ENCODE measurements around the gene ATRAID. TPM values are rescaled to one million over a fixed set of nuclear protein-coding genes. Genes with fewer than 3 reads are reported as not detected.

Gene ATRAID
- total RNA-seq, 1 donor from 2014 or later: 172 TPM

GRCh38 chr2:27177441-27178351, 34.1 kb upstream of the ATRAID start:
- H3K4me3 ChIP-seq (ENCODE audit: low read length in 3 of 3): no peak overlapping the region
- no peaks in the 10 kb centered on the region for H3K36me3 ChIP-seq (ENCODE audit: control insufficient read depth in 3 of 3, insufficient read depth in 3 of 3, low read length in 3 of 3)
- no peak overlapping the region for H3K27ac ChIP-seq (ENCODE audit: low read depth, low read length)

GRCh38 chr2:27178469-27178868, 33.4 kb upstream of the ATRAID start:
- Histone ChIP-seq H3K4me1 (ENCODE audit: control insufficient read depth in 3 of 3, insufficient read depth in 3 of 3, low read length in 3 of 3) (peaks cover 0 to 2% (median 0%) of the 10 kb centered on the region in 3 donors), H3K4me3 (ENCODE audit: low read length in 3 of 3) (no peak overlapping the region), H3K27me3 (ENCODE audit: control insufficient read depth in 3 of 3, insufficient read depth in 3 of 3, low read length in 3 of 3) (no peaks in the 10 kb centered on the region), H3K27ac (ENCODE audit: low read depth, low read length) (no peak overlapping the region), H3K9me3 (ENCODE audit: control insufficient read depth in 3 of 3, low read length in 3 of 3) (no peaks in the 10 kb centered on the region), H3K9ac (ENCODE audit: low read depth in 1 of 3, low read length in 3 of 3) (no peak overlapping the region), H3K36me3 (ENCODE audit: control insufficient read depth in 3 of 3, insufficient read depth in 3 of 3, low read length in 3 of 3) (no peaks in the 10 kb centered on the region)

More at GRCh38 chr2:27177441-27178351, 34.1 kb upstream of the ATRAID start:
- no peaks in the 10 kb centered on the region for H3K9me3 ChIP-seq (ENCODE audit: control insufficient read depth in 3 of 3, low read length in 3 of 3)
- no peaks in the 10 kb centered on the region for H3K4me1 ChIP-seq (ENCODE audit: control insufficient read depth in 3 of 3, insufficient read depth in 3 of 3, low read length in 3 of 3)
- no peak overlapping the region for H3K9ac ChIP-seq (ENCODE audit: low read depth in 1 of 3, low read length in 3 of 3)
- no peaks in the 10 kb centered on the region for H3K27me3 ChIP-seq (ENCODE audit: control insufficient read depth in 3 of 3, insufficient read depth in 3 of 3, low read length in 3 of 3)

- Histone ChIP-seq H3K27me3 (ENCODE audit: control insufficient read depth in 3 of 3, insufficient read depth in 3 of 3, low read length in 3 of 3) (no peaks in the 10 kb centered on the region), H3K4me1 (ENCODE audit: control insufficient read depth in 3 of 3, insufficient read depth in 3 of 3, low read length in 3 of 3) (peaks cover 0 to 12% (median 8%) of the 10 kb centered on the region in 3 donors), H3K9me3 (ENCODE audit: control insufficient read depth in 3 of 3, low read length in 3 of 3) (no peaks in the 10 kb centered on the region), H3K4me3 (ENCODE audit: low read length in 3 of 3) (no peak overlapping the region), H3K9ac (ENCODE audit: low read depth in 1 of 3, low read length in 3 of 3) (no peak overlapping the region), H3K27ac (ENCODE audit: low read depth, low read length) (no peak overlapping the region), H3K36me3 (ENCODE audit: control insufficient read depth in 3 of 3, insufficient read depth in 3 of 3, low read length in 3 of 3) (no peaks in the 10 kb centered on the region)
These were observed 32.4 kb upstream of the ATRAID start for GRCh38 chr2:27179344-27180000.

GRCh38 chr2:27182346-27182745, 29.5 kb upstream of the ATRAID start:
- H3K4me3 ChIP-seq (ENCODE audit: low read length in 3 of 3): no peak overlapping the region
- no peaks in the 10 kb centered on the region for H3K9me3 ChIP-seq (ENCODE audit: control insufficient read depth in 3 of 3, low read length in 3 of 3)
- no peaks in the 10 kb centered on the region for H3K36me3 ChIP-seq (ENCODE audit: control insufficient read depth in 3 of 3, insufficient read depth in 3 of 3, low read length in 3 of 3)
- H3K27ac ChIP-seq (ENCODE audit: low read depth, low read length): no peak overlapping the region
- no peak overlapping the region for H3K9ac ChIP-seq (ENCODE audit: low read depth in 1 of 3, low read length in 3 of 3)
- H3K4me1 ChIP-seq (ENCODE audit: control insufficient read depth in 3 of 3, insufficient read depth in 3 of 3, low read length in 3 of 3): peaks cover 17 to 26% (median 26%) of the 10 kb centered on the region in 3 donors
- H3K27me3 ChIP-seq (ENCODE audit: control insufficient read depth in 3 of 3, insufficient read depth in 3 of 3, low read length in 3 of 3): no peaks in the 10 kb centered on the region

GRCh38 chr2:27184115-27184514, 27.7 kb upstream of the ATRAID start:
- no peaks in the 10 kb centered on the region for H3K9me3 ChIP-seq (ENCODE audit: control insufficient read depth in 3 of 3, low read length in 3 of 3)
- no peaks in the 10 kb centered on the region for H3K27me3 ChIP-seq (ENCODE audit: control insufficient read depth in 3 of 3, insufficient read depth in 3 of 3, low read length in 3 of 3)
- peaks cover 17 to 26% (median 26%) of the 10 kb centered on the region in 3 donors for H3K4me1 ChIP-seq (ENCODE audit: control insufficient read depth in 3 of 3, insufficient read depth in 3 of 3, low read length in 3 of 3)
- H3K27ac ChIP-seq (ENCODE audit: low read depth, low read length): peak overlapping the region; percentile 16
- H3K36me3 ChIP-seq (ENCODE audit: control insufficient read depth in 3 of 3, insufficient read depth in 3 of 3, low read length in 3 of 3): no peaks in the 10 kb centered on the region
- no peak overlapping the region for H3K9ac ChIP-seq (ENCODE audit: low read depth in 1 of 3, low read length in 3 of 3)
- H3K4me3 ChIP-seq (ENCODE audit: low read length in 3 of 3): no peak overlapping the region

GRCh38 chr2:27185331-27186026, 26.4 kb upstream of the ATRAID start:
- Histone ChIP-seq H3K4me3 (ENCODE audit: low read length in 3 of 3) (no peak overlapping the region), H3K27me3 (ENCODE audit: control insufficient read depth in 3 of 3, insufficient read depth in 3 of 3, low read length in 3 of 3) (no peaks in the 10 kb centered on the region), H3K9me3 (ENCODE audit: control insufficient read depth in 3 of 3, low read length in 3 of 3) (no peaks in the 10 kb centered on the region), H3K4me1 (ENCODE audit: control insufficient read depth in 3 of 3, insufficient read depth in 3 of 3, low read length in 3 of 3) (peaks cover 17 to 26% (median 26%) of the 10 kb centered on the region in 3 donors), H3K36me3 (ENCODE audit: control insufficient read depth in 3 of 3, insufficient read depth in 3 of 3, low read length in 3 of 3) (no peaks in the 10 kb centered on the region), H3K9ac (ENCODE audit: low read depth in 1 of 3, low read length in 3 of 3) (no peak overlapping the region), H3K27ac (ENCODE audit: low read depth, low read length) (peak overlapping the region; percentile 16)

- Histone ChIP-seq H3K27ac (ENCODE audit: low read depth, low read length) (no peak overlapping the region), H3K4me3 (ENCODE audit: low read length in 3 of 3) (no peak overlapping the region)
These were observed 25.1 kb upstream of the ATRAID start for GRCh38 chr2:27186613-27187345.

GRCh38 chr2:27189989-27190388, 21.9 kb upstream of the ATRAID start:
- Histone ChIP-seq H3K9ac (ENCODE audit: low read depth in 1 of 3, low read length in 3 of 3) (no peak overlapping the region), H3K36me3 (ENCODE audit: control insufficient read depth in 3 of 3, insufficient read depth in 3 of 3, low read length in 3 of 3) (no peaks in the 10 kb centered on the region), H3K27me3 (ENCODE audit: control insufficient read depth in 3 of 3, insufficient read depth in 3 of 3, low read length in 3 of 3) (no peaks in the 10 kb centered on the region), H3K27ac (ENCODE audit: low read depth, low read length) (no peak overlapping the region), H3K4me3 (ENCODE audit: low read length in 3 of 3) (no peak overlapping the region), H3K9me3 (ENCODE audit: control insufficient read depth in 3 of 3, low read length in 3 of 3) (no peaks in the 10 kb centered on the region), H3K4me1 (ENCODE audit: control insufficient read depth in 3 of 3, insufficient read depth in 3 of 3, low read length in 3 of 3) (peaks cover 10 to 17% (median 15%) of the 10 kb centered on the region in 3 donors)

More at GRCh38 chr2:27186613-27187345, 25.1 kb upstream of the ATRAID start:
- H3K9ac ChIP-seq (ENCODE audit: low read depth in 1 of 3, low read length in 3 of 3): no peak overlapping the region
- H3K4me1 ChIP-seq (ENCODE audit: control insufficient read depth in 3 of 3, insufficient read depth in 3 of 3, low read length in 3 of 3): peaks cover 17 to 26% (median 26%) of the 10 kb centered on the region in 3 donors
- no peaks in the 10 kb centered on the region for H3K36me3 ChIP-seq (ENCODE audit: control insufficient read depth in 3 of 3, insufficient read depth in 3 of 3, low read length in 3 of 3)
- H3K9me3 ChIP-seq (ENCODE audit: control insufficient read depth in 3 of 3, low read length in 3 of 3): no peaks in the 10 kb centered on the region
- no peaks in the 10 kb centered on the region for H3K27me3 ChIP-seq (ENCODE audit: control insufficient read depth in 3 of 3, insufficient read depth in 3 of 3, low read length in 3 of 3)

- Histone ChIP-seq H3K27me3 (ENCODE audit: control insufficient read depth in 3 of 3, insufficient read depth in 3 of 3, low read length in 3 of 3) (no peaks in the 10 kb centered on the region), H3K4me3 (ENCODE audit: low read length in 3 of 3) (no peak overlapping the region), H3K9me3 (ENCODE audit: control insufficient read depth in 3 of 3, low read length in 3 of 3) (no peaks in the 10 kb centered on the region), H3K27ac (ENCODE audit: low read depth, low read length) (no peak overlapping the region), H3K4me1 (ENCODE audit: control insufficient read depth in 3 of 3, insufficient read depth in 3 of 3, low read length in 3 of 3) (peaks cover 4 to 9% (median 5%) of the 10 kb centered on the region in 3 donors), H3K36me3 (ENCODE audit: control insufficient read depth in 3 of 3, insufficient read depth in 3 of 3, low read length in 3 of 3) (no peaks in the 10 kb centered on the region), H3K9ac (ENCODE audit: low read depth in 1 of 3, low read length in 3 of 3) (no peak overlapping the region)
These were observed 20.6 kb upstream of the ATRAID start for GRCh38 chr2:27191070-27191829.

All from skeletal muscle tissue (tissue), 4 donors.